Fibroblast of mammary gland (primary cell): Measurements from ENCODE around the gene ABCA7.

Source experiments
- DNase-seq: peaks from one replicate; pipeline ENCODE4 v3.0.0-alpha.2; 2010; ENCODE audit warnings: low read depth
- H3K4me3 ChIP-seq: 2 replicates; pipeline ENCODE4 v1.5.1; 2011; ENCODE audit warnings: low read depth, mild to moderate bottlenecking, low read length, moderate library complexity; ENCODE audit not compliant: control insufficient read depth
- TF ChIP-seq, protein P1 (sequence below): conservative IDR thresholded peaks from 2 replicates; pipeline ENCODE4 v1.5.1; 2011; ENCODE audit warnings: low read depth, low read length, inconsistent platforms; ENCODE audit not compliant: control insufficient read depth, insufficient read depth

ABCA7 gene

DNA sequence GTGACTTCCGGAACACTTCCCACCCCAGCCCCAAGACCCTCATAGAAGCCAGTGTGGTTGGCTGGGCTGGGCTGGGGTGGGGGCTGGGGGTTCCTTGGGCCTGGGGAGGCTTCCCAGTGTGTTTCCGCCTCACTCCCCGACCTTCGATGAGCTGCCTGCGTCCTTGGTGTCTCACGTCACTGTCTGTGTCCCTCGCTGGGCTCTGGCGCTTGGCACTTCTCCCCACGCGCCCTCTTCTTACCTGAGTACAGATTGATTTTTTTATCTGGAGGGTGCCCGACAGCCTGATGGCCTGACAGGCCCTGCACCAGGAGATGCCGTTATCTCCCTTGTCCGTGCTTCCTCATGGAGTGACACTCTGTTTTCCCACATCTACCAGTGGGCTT, 47.2 kb upstream of the ABCA7 start:
- H3K4me3 ChIP-seq = no peak overlapping the region
- DNase-seq = no peak
- TF ChIP-seq, protein P1, sequence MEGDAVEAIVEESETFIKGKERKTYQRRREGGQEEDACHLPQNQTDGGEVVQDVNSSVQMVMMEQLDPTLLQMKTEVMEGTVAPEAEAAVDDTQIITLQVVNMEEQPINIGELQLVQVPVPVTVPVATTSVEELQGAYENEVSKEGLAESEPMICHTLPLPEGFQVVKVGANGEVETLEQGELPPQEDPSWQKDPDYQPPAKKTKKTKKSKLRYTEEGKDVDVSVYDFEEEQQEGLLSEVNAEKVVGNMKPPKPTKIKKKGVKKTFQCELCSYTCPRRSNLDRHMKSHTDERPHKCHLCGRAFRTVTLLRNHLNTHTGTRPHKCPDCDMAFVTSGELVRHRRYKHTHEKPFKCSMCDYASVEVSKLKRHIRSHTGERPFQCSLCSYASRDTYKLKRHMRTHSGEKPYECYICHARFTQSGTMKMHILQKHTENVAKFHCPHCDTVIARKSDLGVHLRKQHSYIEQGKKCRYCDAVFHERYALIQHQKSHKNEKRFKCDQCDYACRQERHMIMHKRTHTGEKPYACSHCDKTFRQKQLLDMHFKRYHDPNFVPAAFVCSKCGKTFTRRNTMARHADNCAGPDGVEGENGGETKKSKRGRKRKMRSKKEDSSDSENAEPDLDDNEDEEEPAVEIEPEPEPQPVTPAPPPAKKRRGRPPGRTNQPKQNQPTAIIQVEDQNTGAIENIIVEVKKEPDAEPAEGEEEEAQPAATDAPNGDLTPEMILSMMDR = no peak

DNA sequence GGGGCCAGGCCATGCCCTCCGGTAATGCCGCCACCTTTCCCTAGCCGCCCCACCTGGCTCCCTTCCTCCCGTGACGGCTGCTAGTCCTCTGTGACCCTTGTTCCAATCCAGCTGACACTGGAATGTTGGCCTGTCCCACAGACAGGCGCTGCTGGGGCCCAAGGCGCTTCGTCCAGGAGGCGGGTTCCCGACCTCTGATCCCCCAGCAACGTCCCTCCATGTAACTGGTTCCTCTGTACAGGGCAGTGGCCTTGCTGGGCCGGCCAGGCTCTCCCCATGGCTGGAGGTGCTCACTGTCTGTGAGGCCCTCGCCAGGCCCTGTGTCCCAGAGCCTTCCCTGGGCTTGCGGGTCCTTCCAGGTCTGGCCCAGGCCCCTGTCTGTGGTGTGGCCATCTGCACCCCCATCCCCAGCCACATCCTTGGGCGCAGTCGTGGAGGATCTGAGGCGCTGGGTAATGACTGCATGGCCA, 46.5 kb upstream of the ABCA7 start:
- DNase-seq = no peak

DNA sequence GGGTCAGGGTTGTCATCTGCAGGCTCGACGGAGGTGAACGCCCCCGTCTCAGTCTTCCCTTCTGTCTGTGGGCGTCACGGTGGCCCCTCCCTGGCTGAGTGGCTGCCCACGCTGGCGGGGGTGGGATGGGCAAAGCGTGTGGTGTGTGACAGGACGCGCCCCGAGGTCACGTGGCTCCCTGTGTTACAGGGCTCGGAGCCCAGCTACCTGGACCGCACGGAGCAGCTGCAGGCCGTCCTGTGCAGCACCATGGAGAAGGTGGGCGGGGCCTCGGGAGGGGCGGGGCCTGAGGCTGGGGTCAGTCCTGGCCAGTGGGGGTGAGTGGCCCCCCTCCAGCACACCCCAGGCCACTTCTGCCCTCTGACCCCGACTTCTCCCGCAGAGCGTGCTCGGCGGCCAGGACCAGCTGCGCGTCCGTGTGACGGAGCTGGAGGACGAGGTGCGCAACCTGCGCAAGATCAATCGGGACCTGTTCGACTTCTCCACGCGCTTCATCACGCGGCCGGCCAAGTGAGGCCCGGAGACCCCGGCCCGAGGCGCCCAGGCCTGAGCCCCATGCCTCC, 46.0 kb upstream of the ABCA7 start:
- no peak overlapping the region for H3K4me3 ChIP-seq
- TF ChIP-seq, protein P1 = no peak
- DNase-seq = no peak

More for the DNA sequence above, 46.5 kb upstream of the ABCA7 start:
- no peak overlapping the region for H3K4me3 ChIP-seq
- TF ChIP-seq, protein P1 = no peak

DNA sequence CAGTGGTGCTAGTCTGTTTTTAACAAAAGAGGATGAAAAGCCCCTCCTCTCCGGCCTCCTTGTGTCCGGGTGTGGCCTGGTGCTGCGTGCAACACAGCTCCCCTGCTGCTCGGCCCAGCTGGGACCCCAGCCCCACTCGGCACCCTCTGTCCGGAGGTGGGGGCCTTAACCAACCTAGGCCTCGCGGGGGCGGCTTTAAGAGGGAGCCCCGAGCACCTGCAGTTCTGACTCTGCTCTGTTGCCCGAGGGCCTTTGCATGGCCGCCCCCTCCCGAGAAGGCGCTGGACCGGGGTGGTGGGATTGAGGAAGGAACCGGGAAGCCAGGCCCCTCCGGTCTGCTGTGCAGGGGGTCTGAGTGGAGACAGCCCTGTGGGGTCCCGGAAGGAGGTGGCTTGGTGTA, 45.4 kb upstream of the ABCA7 start:
- no peak for DNase-seq
- no peak overlapping the region for H3K4me3 ChIP-seq
- TF ChIP-seq, protein P1 = no peak

DNA sequence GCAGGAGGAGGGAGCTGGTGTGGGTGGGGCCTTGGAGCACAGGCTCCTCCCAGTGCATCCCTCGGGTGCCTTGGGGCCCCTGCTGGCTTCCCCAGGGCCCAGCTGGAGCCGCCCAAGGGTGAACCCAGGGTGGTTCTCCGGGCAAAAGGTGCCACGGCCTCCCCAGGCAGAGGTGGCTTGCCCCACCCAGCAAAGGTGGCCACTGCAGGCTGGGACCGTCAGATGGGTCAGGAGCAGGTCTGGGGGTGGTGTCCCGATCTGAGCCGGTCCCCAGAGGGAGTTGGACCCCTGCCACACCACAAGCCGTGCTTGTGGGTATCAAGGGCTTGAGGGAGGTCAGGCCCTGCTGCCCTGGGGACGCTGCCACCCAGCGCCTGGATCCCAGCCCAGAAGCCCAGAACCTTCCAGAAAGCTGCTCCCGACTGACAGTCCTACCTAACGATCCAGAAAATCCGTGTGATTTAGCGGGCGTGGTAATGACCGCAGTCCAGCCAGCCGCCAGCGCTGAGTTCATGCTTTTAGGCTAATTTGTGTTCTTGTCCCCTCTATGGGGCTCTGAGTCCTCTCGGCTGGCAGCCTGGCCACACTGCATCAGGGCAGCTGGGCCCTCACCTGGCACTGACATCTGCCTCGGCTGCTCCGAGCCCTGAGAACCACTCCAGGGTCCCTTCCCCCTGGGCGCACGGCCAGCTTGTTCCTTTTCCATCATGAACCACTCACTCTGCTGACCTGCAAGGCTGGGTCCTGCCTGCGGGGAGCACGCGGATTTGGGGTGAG, 44.7 kb upstream of the ABCA7 start:
- TF ChIP-seq, protein P1 = no peak
- H3K4me3 ChIP-seq = no peak overlapping the region
- no peak for DNase-seq

DNA sequence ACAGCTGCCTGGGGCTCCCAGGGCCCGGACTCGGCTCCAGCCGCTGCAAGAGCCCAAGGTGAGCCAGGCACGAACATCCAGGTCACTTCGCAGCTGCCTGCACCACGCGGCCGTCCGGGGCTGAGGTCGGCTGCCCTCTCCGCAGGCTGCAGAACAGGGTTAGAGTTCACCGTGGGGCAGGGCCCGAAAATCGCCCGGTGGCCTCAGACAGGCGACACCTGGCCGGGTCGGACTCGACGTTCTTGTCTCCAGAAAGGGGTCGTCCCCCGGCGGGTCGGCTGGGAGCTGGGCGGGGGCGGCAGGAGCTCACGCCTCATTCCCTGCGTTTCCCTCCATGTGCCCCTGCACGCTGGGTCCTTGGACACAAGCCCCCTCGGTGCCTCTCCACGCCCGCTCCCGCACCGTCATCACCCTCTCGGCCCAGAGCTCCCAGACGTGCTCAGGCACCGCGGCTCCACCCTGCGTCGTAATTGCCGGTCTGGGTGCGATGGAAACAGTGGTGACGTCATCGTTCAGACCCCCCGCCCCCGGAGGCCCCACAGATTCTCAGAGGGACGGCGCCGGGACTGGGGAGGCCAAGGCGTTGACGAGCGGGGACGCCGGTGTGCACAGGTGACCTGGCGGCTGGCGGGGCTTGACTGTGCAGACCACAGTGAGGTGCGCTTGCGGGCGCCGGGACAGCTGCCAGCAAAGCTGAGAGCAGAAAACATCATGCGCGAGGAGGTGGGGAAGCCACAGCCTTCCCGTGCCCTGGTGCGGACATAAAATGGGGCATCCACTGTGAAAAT, 43.7 kb upstream of the ABCA7 start:
- DNase-seq = peak; percentile 62
- TF ChIP-seq, protein P1 = no peak
- H3K4me3 ChIP-seq = no peak overlapping the region
